ENCODE measurements around the gene AFAP1L1. TPM values are rescaled to one million over a fixed set of nuclear protein-coding genes. Genes with fewer than 3 reads are reported as not detected.
"Not testable (repeated sequence)": the region's sequence is repeated elsewhere in the genome, so short reads cannot be mapped to it uniquely, and the experiment has no call there.

AFAP1L1 gene
- total and polyA plus RNA-seq, 7 experiments from 2014 or later, result 0.08 to 1.1 (median 0.49) TPM; not detected in 2

DNA sequence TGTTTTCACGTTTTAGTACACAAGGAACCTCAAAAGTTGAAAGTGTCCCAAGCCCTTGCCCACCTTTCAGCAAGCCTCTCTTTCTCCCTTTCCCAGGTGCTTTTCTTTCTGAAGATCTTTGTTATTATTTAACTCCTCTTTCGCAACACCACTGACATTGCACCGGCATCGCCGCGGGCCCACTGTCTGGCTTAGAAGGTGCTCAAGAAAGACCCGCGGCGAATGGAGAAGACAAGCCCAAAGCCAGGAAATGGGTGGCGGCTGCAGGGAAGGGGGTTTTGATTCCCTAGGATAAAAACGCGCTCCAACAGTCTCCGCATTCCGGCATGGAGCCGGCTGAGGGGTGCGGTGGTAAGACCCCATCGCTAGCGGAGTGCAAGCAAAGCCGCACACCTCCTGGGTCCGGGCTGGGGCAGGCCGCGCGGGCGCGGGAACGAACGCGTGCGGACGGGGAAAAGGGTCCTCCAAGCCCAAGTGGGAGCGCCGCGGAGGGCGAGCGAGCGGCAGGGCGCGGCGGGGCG is 404 bp upstream of the AFAP1L1 start:
- Mint-ChIP-seq H3K27ac (peak overlapping the region in 2 of 9 donors; percentile 3 to 60), H3K9me3 (peaks cover 0 to 22% (median 3%) of the 10 kb centered on the region in 11 donors), H3K27me3 (peaks cover 17 to 73% (median 36%) of the 10 kb centered on the region in 5 donors), H3K4me1 (peaks cover 7 to 13% (median 9%) of the 10 kb centered on the region in 7 donors), H3K4me3 (peak overlapping the region; percentile 40 to 91 (median 67)), H3K36me3 (peaks cover 0 to 5% (median 3%) of the 10 kb centered on the region in 5 donors)
- no peak for ATAC-seq
- Histone ChIP-seq H3K4me1 (ENCODE audit: control insufficient read depth in 2 of 2, insufficient read depth in 2 of 2, low read length in 2 of 2) (no peaks in the 10 kb centered on the region), H3K27ac (ENCODE audit: low read depth, low read length) (no peak overlapping the region), H3K36me3 (ENCODE audit: control insufficient read depth in 2 of 3, insufficient read depth in 3 of 3, low read length in 3 of 3) (no peaks in the 10 kb centered on the region), H3K9me3 (ENCODE audit: control insufficient read depth in 2 of 3, low read length in 3 of 3) (peaks cover 0 to 5% (median 0%) of the 10 kb centered on the region in 3 experiments), H3K27me3 (ENCODE audit: control insufficient read depth in 2 of 2, insufficient read depth in 2 of 2, low read length in 2 of 2) (peaks cover 0 to 3% of the 10 kb centered on the region in 2 donors), H3K4me3 (ENCODE audit: low read length) (no peak overlapping the region)
- ChIA-PET POLR2A (no interaction called here), CTCF (interaction anchor here (1.2 to 3.5 kb wide), 2 partner anchors 8 to 130 kb away, joined by 4 to 36 read pairs; partner anchors contain the start of gene ABLIM3)
- DNase-seq, result peak in 2 of 9 donors; percentile 8 to 10
- intact Hi-C loops (cut with micrococcal nuclease), result no loop called here

DNA sequence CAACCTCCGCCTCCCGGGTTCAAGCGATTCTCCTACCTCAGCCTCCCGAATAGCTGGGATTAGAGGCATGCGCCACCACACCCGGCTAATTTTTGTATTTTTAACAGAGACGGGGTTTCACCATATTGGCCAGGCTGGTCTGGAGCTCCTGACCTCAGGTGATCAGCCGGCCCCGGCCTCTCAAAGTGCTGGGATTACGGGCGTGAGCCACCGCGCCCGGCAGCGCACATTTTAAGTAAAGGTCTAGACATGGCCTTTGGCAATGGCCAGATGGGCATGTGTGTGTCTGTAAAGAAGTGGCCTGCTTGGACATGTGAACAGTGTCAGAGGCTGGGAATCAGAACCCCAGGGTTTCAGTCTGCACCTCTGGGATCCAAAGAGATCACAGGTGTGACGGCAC is 1.1 kb downstream of the AFAP1L1 start:
- not testable (repeated sequence) for DNase-seq; H3K36me3 Mint-ChIP-seq; H3K36me3 ChIP-seq (ENCODE audit: control insufficient read depth in 2 of 3, insufficient read depth in 3 of 3, low read length in 3 of 3); ATAC-seq; H3K27ac ChIP-seq (ENCODE audit: low read depth, low read length); H3K4me3 ChIP-seq (ENCODE audit: low read length); H3K27me3 ChIP-seq (ENCODE audit: control insufficient read depth in 2 of 2, insufficient read depth in 2 of 2, low read length in 2 of 2); H3K9me3 ChIP-seq (ENCODE audit: control insufficient read depth in 2 of 3, low read length in 3 of 3); H3K4me1 ChIP-seq (ENCODE audit: control insufficient read depth in 2 of 2, insufficient read depth in 2 of 2, low read length in 2 of 2)
- Mint-ChIP-seq H3K27ac (peak overlapping the region in 1 of 9 donors; percentile 62), H3K27me3 (peaks cover 17 to 77% (median 36%) of the 10 kb centered on the region in 5 donors), H3K4me1 (peaks cover 7 to 13% (median 9%) of the 10 kb centered on the region in 7 donors), H3K4me3 (peak overlapping the region in 8 of 10 donors; percentile 87 to 94 (median 91)), H3K9me3 (peaks cover 0 to 16% (median 3%) of the 10 kb centered on the region in 11 donors)
- intact Hi-C loops (cut with micrococcal nuclease), result loop anchor here in 1 of 2 donors (1.0 kb wide), 1 partner anchor 26 kb away; no protein-coding TSS in a partner anchor
- ChIA-PET POLR2A (interaction anchor here (0.9 kb wide), 1 partner anchor 9 kb away, joined by 3 read pairs; no protein-coding TSS in a partner anchor), CTCF (interaction anchor here (0.6 to 1.1 kb wide), 4 partner anchors 44 to 537 kb away, joined by 3 to 6 read pairs (median 4); no protein-coding TSS in a partner anchor)

DNA sequence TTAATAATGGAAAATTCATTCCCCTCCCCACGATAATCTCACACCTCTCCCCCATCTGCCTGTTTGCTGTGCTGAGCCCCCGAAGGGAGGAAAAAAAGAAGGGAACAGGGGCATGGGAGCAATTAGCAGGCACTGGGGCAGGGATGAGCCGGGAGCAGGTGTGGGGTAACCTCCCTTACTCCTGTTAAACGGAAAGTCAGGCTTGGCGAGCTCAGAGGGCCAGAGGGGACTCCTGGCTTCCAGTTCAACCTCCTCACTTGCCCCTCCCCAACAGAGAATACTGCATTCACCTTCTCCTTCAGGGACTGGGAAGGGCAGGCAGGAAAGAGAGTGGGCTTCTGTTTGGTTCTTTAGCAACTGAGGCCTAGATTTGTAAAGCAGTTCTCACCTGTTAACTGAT is 1.6 kb downstream of the AFAP1L1 start:
- H3K4me3 Mint-ChIP-seq, result peak overlapping the region in 6 of 10 donors; percentile 38 to 94 (median 88)
- peaks cover 7 to 13% (median 9%) of the 10 kb centered on the region in 7 donors for H3K4me1 Mint-ChIP-seq
- H3K9me3 Mint-ChIP-seq, result peaks cover 0 to 11% (median 3%) of the 10 kb centered on the region in 11 donors
- H3K36me3 Mint-ChIP-seq, result peaks cover 0 to 9% (median 4%) of the 10 kb centered on the region in 5 donors
- POLR2A ChIA-PET, result no interaction called here
- Histone ChIP-seq H3K27me3 (ENCODE audit: control insufficient read depth in 2 of 2, insufficient read depth in 2 of 2, low read length in 2 of 2) (peaks cover 0 to 3% of the 10 kb centered on the region in 2 donors), H3K27ac (ENCODE audit: low read depth, low read length) (no peak overlapping the region), H3K9me3 (ENCODE audit: control insufficient read depth in 2 of 3, low read length in 3 of 3) (peaks cover 0 to 4% (median 0%) of the 10 kb centered on the region in 3 experiments), H3K4me3 (ENCODE audit: low read length) (no peak overlapping the region), H3K4me1 (ENCODE audit: control insufficient read depth in 2 of 2, insufficient read depth in 2 of 2, low read length in 2 of 2) (no peaks in the 10 kb centered on the region), H3K36me3 (ENCODE audit: control insufficient read depth in 2 of 3, insufficient read depth in 3 of 3, low read length in 3 of 3) (no peaks in the 10 kb centered on the region)
- intact Hi-C loops (cut with micrococcal nuclease), result no loop called here
- peaks cover 17 to 77% (median 39%) of the 10 kb centered on the region in 5 donors for H3K27me3 Mint-ChIP-seq
- no peak for ATAC-seq
- peak overlapping the region in 1 of 9 donors; percentile 62 for H3K27ac Mint-ChIP-seq
- no peak for DNase-seq
- CTCF ChIA-PET, result interaction anchor here (0.6 to 1.1 kb wide), 4 partner anchors 44 to 538 kb away, joined by 3 to 6 read pairs (median 4); partner anchors contain the start of gene ABLIM3

DNA sequence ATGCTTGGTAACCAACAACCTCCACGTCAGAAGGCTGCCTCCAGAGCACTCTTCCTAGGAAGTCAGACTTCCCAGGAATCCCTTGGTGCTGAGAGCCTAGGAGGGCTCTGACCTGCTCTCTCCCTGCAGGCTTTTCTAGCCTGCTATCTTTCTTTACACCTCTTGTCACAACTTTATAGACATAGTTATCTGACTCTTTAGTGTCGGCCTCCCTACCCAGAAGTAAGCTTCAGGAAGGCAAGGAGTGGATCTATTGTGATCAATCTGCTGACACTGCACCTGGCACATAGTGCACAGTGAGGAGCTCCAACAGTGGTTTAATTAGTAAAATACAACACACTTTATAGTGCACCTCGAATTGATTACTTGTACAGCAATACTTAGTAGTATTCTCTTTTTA is 2.3 kb downstream of the AFAP1L1 start:
- no peak overlapping the region for H3K27ac Mint-ChIP-seq
- no peak for DNase-seq
- Histone ChIP-seq H3K9me3 (ENCODE audit: control insufficient read depth in 2 of 3, low read length in 3 of 3) (no peaks in the 10 kb centered on the region), H3K27ac (ENCODE audit: low read depth, low read length) (no peak overlapping the region), H3K27me3 (ENCODE audit: control insufficient read depth in 2 of 2, insufficient read depth in 2 of 2, low read length in 2 of 2) (no peaks in the 10 kb centered on the region), H3K4me3 (ENCODE audit: low read length) (no peak overlapping the region), H3K36me3 (ENCODE audit: control insufficient read depth in 2 of 3, insufficient read depth in 3 of 3, low read length in 3 of 3) (no peaks in the 10 kb centered on the region), H3K4me1 (ENCODE audit: control insufficient read depth in 2 of 2, insufficient read depth in 2 of 2, low read length in 2 of 2) (no peaks in the 10 kb centered on the region)
- ChIA-PET CTCF (interaction anchor here (0.9 kb wide), 1 partner anchor 133 kb away, joined by 3 read pairs; the partner anchor contains the start of gene ABLIM3), POLR2A (interaction anchor here (0.7 kb wide), 1 partner anchor 243 kb away, joined by 7 read pairs; no protein-coding TSS in a partner anchor)
- intact Hi-C loops (cut with micrococcal nuclease), result no loop called here
- H3K27me3 Mint-ChIP-seq, result peaks cover 17 to 78% (median 39%) of the 10 kb centered on the region in 5 donors
- peaks cover 7 to 13% (median 9%) of the 10 kb centered on the region in 7 donors for H3K4me1 Mint-ChIP-seq
- ATAC-seq, result no peak
- peaks cover 0 to 4% (median 0%) of the 10 kb centered on the region in 11 donors for H3K9me3 Mint-ChIP-seq
- H3K4me3 Mint-ChIP-seq, result peak overlapping the region in 3 of 10 donors; percentile 6 to 48 (median 42)
- peaks cover 0 to 6% (median 4%) of the 10 kb centered on the region in 5 donors for H3K36me3 Mint-ChIP-seq

DNA sequence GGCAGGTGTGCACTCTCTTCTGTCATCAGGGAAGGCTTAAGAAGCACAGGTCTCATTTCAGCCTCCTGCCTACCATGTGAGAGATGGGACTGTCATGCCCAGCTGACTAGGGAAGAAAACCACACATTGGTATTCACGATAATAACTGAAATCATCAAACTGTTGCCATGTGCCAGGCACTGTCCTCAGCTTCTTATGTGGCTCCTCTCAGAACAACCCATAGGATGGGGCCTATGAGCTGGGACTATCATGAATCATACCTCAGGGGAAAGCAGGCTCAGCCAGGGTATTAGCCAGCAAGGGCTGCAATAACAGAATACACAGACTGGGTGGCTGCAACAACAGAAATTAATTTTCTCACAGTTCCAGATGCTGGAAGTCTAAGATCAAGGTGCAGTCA is 3.3 kb downstream of the AFAP1L1 start:
- POLR2A ChIA-PET, result no interaction called here
- Mint-ChIP-seq H3K27me3 (peaks cover 13 to 75% (median 39%) of the 10 kb centered on the region in 5 donors), H3K27ac (no peak overlapping the region), H3K9me3 (peaks cover 0 to 5% (median 0%) of the 10 kb centered on the region in 11 donors), H3K36me3 (peaks cover 0 to 6% (median 4%) of the 10 kb centered on the region in 5 donors), H3K4me1 (peaks cover 7 to 13% (median 9%) of the 10 kb centered on the region in 7 donors), H3K4me3 (no peak overlapping the region)
- H3K27me3 ChIP-seq (ENCODE audit: control insufficient read depth in 2 of 2, insufficient read depth in 2 of 2, low read length in 2 of 2), result no peaks in the 10 kb centered on the region
- ATAC-seq, result no peak
- no peaks in the 10 kb centered on the region for H3K9me3 ChIP-seq (ENCODE audit: control insufficient read depth in 2 of 3, low read length in 3 of 3)
- intact Hi-C loops (cut with micrococcal nuclease), result no loop called here
- no peak overlapping the region for H3K27ac ChIP-seq (ENCODE audit: low read depth, low read length)
- H3K4me3 ChIP-seq (ENCODE audit: low read length), result no peak overlapping the region
- no peak for DNase-seq
- no peaks in the 10 kb centered on the region for H3K4me1 ChIP-seq (ENCODE audit: control insufficient read depth in 2 of 2, insufficient read depth in 2 of 2, low read length in 2 of 2)
- H3K36me3 ChIP-seq (ENCODE audit: control insufficient read depth in 2 of 3, insufficient read depth in 3 of 3, low read length in 3 of 3), result no peaks in the 10 kb centered on the region
- CTCF ChIA-PET, result interaction anchor here (0.6 kb wide), 1 partner anchor 26 kb away, joined by 3 read pairs; no protein-coding TSS in a partner anchor

DNA sequence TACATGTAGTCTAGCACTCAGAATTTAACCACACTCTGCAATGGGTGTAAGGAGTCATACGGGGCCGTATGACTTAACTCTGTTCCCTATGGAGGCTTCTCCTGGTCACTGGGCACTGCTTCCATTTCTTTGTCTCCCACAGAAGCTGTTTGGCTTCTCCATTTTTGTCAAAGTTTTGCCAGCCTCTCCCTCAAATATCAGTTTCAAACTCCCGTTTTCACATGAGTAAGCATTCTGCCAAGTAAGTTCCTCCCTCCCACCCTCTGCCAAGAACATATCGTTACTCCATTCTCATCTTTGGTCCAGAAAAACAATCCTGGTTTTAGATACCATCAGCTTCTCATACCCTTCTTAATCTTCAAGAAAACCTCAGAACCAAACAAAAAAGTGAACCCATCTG is 6.1 kb downstream of the AFAP1L1 start:
- Mint-ChIP-seq H3K4me3 (no peak overlapping the region), H3K27me3 (peaks cover 0 to 49% (median 32%) of the 10 kb centered on the region in 5 donors), H3K36me3 (peaks cover 0 to 6% (median 2%) of the 10 kb centered on the region in 5 donors), H3K4me1 (peaks cover 0 to 2% (median 0%) of the 10 kb centered on the region in 7 donors), H3K27ac (peak overlapping the region in 1 of 9 donors; percentile 55), H3K9me3 (peaks cover 0 to 5% (median 0%) of the 10 kb centered on the region in 11 donors)
- CTCF ChIA-PET, result interaction anchor here (1.3 kb wide), 1 partner anchor 9 kb away, joined by 3 read pairs; no protein-coding TSS in a partner anchor
- Histone ChIP-seq H3K4me1 (ENCODE audit: control insufficient read depth in 2 of 2, insufficient read depth in 2 of 2, low read length in 2 of 2) (no peaks in the 10 kb centered on the region), H3K27ac (ENCODE audit: low read depth, low read length) (no peak overlapping the region), H3K27me3 (ENCODE audit: control insufficient read depth in 2 of 2, insufficient read depth in 2 of 2, low read length in 2 of 2) (no peaks in the 10 kb centered on the region), H3K4me3 (ENCODE audit: low read length) (no peak overlapping the region), H3K9me3 (ENCODE audit: control insufficient read depth in 2 of 3, low read length in 3 of 3) (no peaks in the 10 kb centered on the region), H3K36me3 (ENCODE audit: control insufficient read depth in 2 of 3, insufficient read depth in 3 of 3, low read length in 3 of 3) (no peaks in the 10 kb centered on the region)
- DNase-seq (no peak), ATAC-seq (no peak)
- POLR2A ChIA-PET, result no interaction called here
- intact Hi-C loops (cut with micrococcal nuclease), result no loop called here

Data from naive thymus-derived CD4-positive, alpha-beta T cell (primary cell).